K562 (cell line): ENCODE measurements around the gene GFM1. TPM values are rescaled to one million over a fixed set of nuclear protein-coding genes. Genes with fewer than 3 reads are reported as not detected.

Experiments used
- ATAC-seq: fragments of 200-7000 bp; cut with Tn5 transposase; 3 replicates; pipeline ENCODE4 v1.9.1; 2020; ENCODE audit warnings: moderate library complexity
- BruUV-seq: library from RNA; stranded (reverse); fragments of 400-500 nt; replicated peaks from 2 replicates; lab custom pipeline; 2021; lab: Mats Ljungman, UMichigan
- CTCF ChIA-PET: fragments of 300-600 bp; formaldehyde crosslinking; extraction: SDS; loops from one replicate; lab custom pipeline; 2021; ENCODE audit warnings: low intra/inter-chr PET ratio; lab: Yijun Ruan, JAX
- POLR2A ChIA-PET: fragments of 300-600, 350-650 bp; sonication (Branson Sonifier 250); formaldehyde crosslinking; extraction: SDS; loops from one replicate; lab custom pipeline; 2021; ENCODE audit warnings: antibody characterized with exemption, inconsistent platforms; lab: Yijun Ruan, JAX
- DNase-seq, 4 experiments: peaks; one replicate each; pipeline versions ENCODE4 v3.0.0 to v3.0.0-alpha.2; 2011 to 2018; ENCODE audit warnings: low spot score in 3 of 4, mixed read lengths in 3 of 4; ENCODE audit errors: extremely low read depth in 1 of 4
- FAIRE-seq: peaks from 2 replicates; lab custom pipeline; 2011; peaks lifted over from hg19 to GRCh38; lab: Jason Lieb, UNC
- H2AFZ ChIP-seq: 2 replicates; pipeline ENCODE4 v1.6.0; 2011; ENCODE audit warnings: low read depth, low read length, control low read depth, inconsistent platforms
- H3K27ac ChIP-seq: fragments of 200-600 bp; 3 replicates; pipeline ENCODE4 v1.8.0; 2011; ENCODE audit warnings: low read depth, mild to moderate bottlenecking, control low read depth, inconsistent platforms, low read length, moderate library complexity, mixed read lengths; ENCODE audit errors: extremely low read depth
- H3K27me3 ChIP-seq, 2 experiments: fragments of 300-600 bp in 1 of 2; 2 replicates in 1 of 2; 3 replicates in 1 of 2; pipeline versions ENCODE4 v1.6.0 to v1.8.0; 2011; ENCODE audit warnings: inconsistent platforms in 2 of 2, low read length in 2 of 2, mild to moderate bottlenecking in 1 of 2, mixed read lengths in 1 of 2, moderate library complexity in 1 of 2; ENCODE audit not compliant: control insufficient read depth in 2 of 2, insufficient read depth in 2 of 2
- H3K36me3 ChIP-seq: fragments of 300-600 bp; 3 replicates; pipeline ENCODE4 v1.8.0; 2011; ENCODE audit warnings: mild to moderate bottlenecking, low read length, inconsistent platforms; ENCODE audit not compliant: control insufficient read depth, insufficient read depth
- H3K4me1 ChIP-seq, 2 experiments: fragments of 200-600 bp in 1 of 2; replicated peaks in 1 of 2; 2 replicates in 1 of 2; 3 replicates in 1 of 2; pipeline versions ENCODE4 v1.5.1 to v1.8.0; 2011; ENCODE audit warnings: inconsistent platforms in 2 of 2, low read length in 2 of 2, mild to moderate bottlenecking in 1 of 2, mixed read lengths in 1 of 2, moderate library complexity in 1 of 2; ENCODE audit not compliant: control insufficient read depth in 2 of 2, insufficient read depth in 2 of 2
- H3K4me2 ChIP-seq: 2 replicates; pipeline ENCODE4 v1.6.1; 2011; ENCODE audit warnings: low read length, control low read depth, inconsistent platforms, mixed read lengths; ENCODE audit not compliant: insufficient read depth
- H3K4me3 ChIP-seq: fragments of 200-600 bp; sonication (generic), shearing (Covaris generic); 2 replicates; pipeline ENCODE4 v1.5.1; 2016; ENCODE audit warnings: control low read depth, inconsistent platforms
- H3K79me2 ChIP-seq: fragments of 200-600 bp; 3 replicates; pipeline ENCODE4 v1.8.0; 2011; ENCODE audit warnings: low read length, inconsistent platforms; ENCODE audit not compliant: control insufficient read depth, insufficient read depth
- H3K9ac ChIP-seq, 2 experiments: 2 replicates each; pipeline versions ENCODE4 v1.6.0 to v1.6.1; 2011; ENCODE audit warnings: low read depth in 2 of 2, low read length in 2 of 2, control low read depth in 1 of 2, inconsistent platforms in 1 of 2, mild to moderate bottlenecking in 1 of 2, mixed read lengths in 1 of 2; ENCODE audit not compliant: insufficient read depth in 1 of 2
- H3K9me1 ChIP-seq: one replicate; pipeline ENCODE4 v1.6.0; 2011; ENCODE audit warnings: inconsistent platforms, mild to moderate bottlenecking, low read length, moderate library complexity; ENCODE audit not compliant: control insufficient read depth, insufficient read depth
- H3K9me3 ChIP-seq: replicated peaks from 2 replicates; pipeline ENCODE4 v1.5.1; 2011; ENCODE audit warnings: low read depth, low read length, inconsistent platforms; ENCODE audit not compliant: control insufficient read depth, insufficient read depth
- H4K20me1 ChIP-seq: replicated peaks from 2 replicates; pipeline ENCODE4 v1.6.1; 2011; ENCODE audit warnings: low read length, inconsistent platforms, mixed read lengths; ENCODE audit not compliant: control insufficient read depth, insufficient read depth
- ARNT ChIP-seq, 2 experiments: fragments of 450-650 bp; IDR thresholded peaks; 2 replicates each; pipeline ENCODE4 v1.6.1; 2016; ENCODE audit warnings: mild to moderate bottlenecking in 1 of 2
- E2F8 ChIP-seq: fragments of 450-650 bp; IDR thresholded peaks from 2 replicates; pipeline ENCODE4 v1.7.1; 2018; ENCODE audit warnings: mild to moderate bottlenecking, low read depth; ENCODE audit not compliant: partially characterized antibody
- GATA2 ChIP-seq: sonication (generic); formaldehyde crosslinking; IDR thresholded peaks from 2 replicates; pipeline ENCODE4 v1.4.0; 2020; ENCODE audit warnings: mild to moderate bottlenecking, missing genetic modification reagents
- KLF6 ChIP-seq: fragments of 250-450 bp; sonication (Bioruptor Pico); IDR thresholded peaks from 2 replicates; pipeline ENCODE4 v1.4.0; 2020; ENCODE audit warnings: mild to moderate bottlenecking, moderate library complexity, borderline replicate concordance
- NCOA2 ChIP-seq, 2 experiments: fragments of 450-650 bp; IDR thresholded peaks; 2 replicates each; pipeline ENCODE4 v1.6.1; 2018; ENCODE audit warnings: mild to moderate bottlenecking in 2 of 2, moderate library complexity in 1 of 2; ENCODE audit not compliant: partially characterized antibody in 2 of 2
- NFRKB ChIP-seq: fragments of 450-650 bp; IDR thresholded peaks from 2 replicates; pipeline ENCODE4 v1.6.1; 2016; ENCODE audit warnings: low read depth
- POLR2G ChIP-seq: fragments of 200-400 bp; formaldehyde crosslinking; IDR thresholded peaks from 2 replicates; pipeline ENCODE4 v1.6.1; 2017; ENCODE audit warnings: low read depth, mild to moderate bottlenecking, antibody characterized with exemption, low read length, moderate library complexity
- PPARD ChIP-seq: fragments of 250-450 bp; sonication (Bioruptor Pico); IDR thresholded peaks from 2 replicates; pipeline ENCODE4 v1.8.0; 2022; ENCODE audit warnings: inconsistent platforms, mild to moderate bottlenecking, moderate library complexity
- PTRF ChIP-seq: fragments of 450-650 bp; IDR thresholded peaks from 2 replicates; pipeline ENCODE4 v1.6.1; 2016; ENCODE audit warnings: mild to moderate bottlenecking, missing genetic modification characterization, missing compliant biosample characterization
- RBM25 ChIP-seq: fragments of 200-400 bp; formaldehyde crosslinking; IDR thresholded peaks from 2 replicates; pipeline ENCODE4 v1.6.1; 2018; ENCODE audit warnings: low read length, low read depth, moderate library complexity; ENCODE audit not compliant: severe bottlenecking
- SAFB ChIP-seq: fragments of 200-400 bp; formaldehyde crosslinking; IDR thresholded peaks from 2 replicates; pipeline ENCODE4 v1.6.1; 2017; ENCODE audit warnings: low read depth, low read length, borderline replicate concordance
- SRSF1 ChIP-seq: fragments of 200-400 bp; formaldehyde crosslinking; IDR thresholded peaks from 2 replicates; pipeline ENCODE4 v1.6.1; 2017; ENCODE audit warnings: mild to moderate bottlenecking, low read depth, low read length, moderate library complexity
- ZNF79 ChIP-seq: fragments of 250-450 bp; sonication (Bioruptor Pico); IDR thresholded peaks from 2 replicates; pipeline ENCODE4 v1.4.0; 2020; ENCODE audit warnings: low read depth, mild to moderate bottlenecking, moderate library complexity
- WGBS: fragments of 100-300 bp; shearing (Covaris generic); methylation state at CpG from one replicate; pipeline ENCODE4 v1.1.6; 2016; ENCODE audit warnings: low coverage, mixed read lengths; ENCODE audit not compliant: insufficient coverage; ENCODE audit errors: missing lambda C conversion rate; 5-methylcytosine and 5-hydroxymethylcytosine counted together
- in situ Hi-C: fragments of 300-500 bp; cut with MboI; formaldehyde crosslinking; loops from 4 replicates; pipeline ENCODE4 v1.15.0; 2018; ENCODE audit warnings: inconsistent platforms, mixed read lengths
- intact Hi-C: fragments of 100-400 bp; cut with micrococcal nuclease; formaldehyde crosslinking; loops from 2 replicates; pipeline ENCODE4 v1.14.2; 2022
- polyA plus RNA-seq, 8 experiments: library from polyadenylated mRNA; depleted of rRNA in 4 of 8; stranded (reverse) in 5 of 8; unstranded in 3 of 8; fragments of >200 nt; fragmentation: Nextera tagmentation in 2 of 8; fragmentation: Illumina TruSeq in 1 of 8; extraction: Ambion mirVana in 2 of 8; extraction: Trizol in 1 of 8; gene quantifications; 2 replicates each; pipeline versions ENCODE4 v1.2.1 to v1.2.3, GENCODE V29; 2011 to 2014; ENCODE audit warnings: inconsistent platforms in 1 of 8, missing spikeins in 1 of 8
- total RNA-seq, 7 experiments: library from RNA; depleted of rRNA in 6 of 7; stranded (reverse); fragments of >200 nt in 6 of 7; fragmentation: Illumina TruSeq in 2 of 7; extraction: Trizol in 2 of 7; gene quantifications; 2 replicates each; pipeline versions ENCODE4 v1.2.1 to v1.2.3, GENCODE V29; 2011 to 2021; ENCODE audit warnings: low replicate concordance in 1 of 7
- TF ChIP-seq, protein P1 (sequence below): fragments of 250-450 bp; sonication (Bioruptor Pico); IDR thresholded peaks from 2 replicates; pipeline ENCODE4 v1.5.0; 2021; ENCODE audit warnings: mild to moderate bottlenecking, moderate library complexity
- TF ChIP-seq, protein P2 (sequence below): fragments of 450-650 bp; IDR thresholded peaks from 2 replicates; pipeline ENCODE4 v1.6.1; 2018; ENCODE audit warnings: mild to moderate bottlenecking, low read depth; ENCODE audit not compliant: partially characterized antibody
- TF ChIP-seq, protein P3 (sequence below): fragments of 250-450 bp; sonication (Bioruptor Pico); IDR thresholded peaks from 2 replicates; pipeline ENCODE4 v1.8.0; 2021; ENCODE audit warnings: moderate library complexity, mild to moderate bottlenecking, inconsistent platforms

The GFM1 gene
- total and polyA plus RNA-seq, 9 of the 15 experiments (the other 6 are each of a cell fraction or from before 2014, with no cell fraction given) = 38.9 to 86.7 (median 64.8) TPM

DNA sequence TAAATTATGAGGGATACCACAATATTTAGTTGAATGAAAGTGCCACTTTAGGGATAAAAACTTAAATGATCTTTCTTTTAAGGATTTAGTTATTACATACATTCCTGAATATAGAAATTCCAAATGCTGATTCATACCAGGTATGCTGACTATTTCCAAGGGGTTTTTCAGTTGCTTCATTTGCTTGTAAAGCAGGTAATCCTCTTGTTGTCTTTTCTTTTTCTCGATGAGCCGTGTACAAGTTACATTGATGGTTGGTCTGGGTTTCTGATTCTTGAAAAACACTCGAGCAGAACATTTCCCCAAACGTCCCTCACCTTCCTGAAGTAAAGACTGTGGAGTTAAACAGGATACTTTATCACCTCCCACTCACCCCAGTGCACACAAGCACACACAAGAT lies 66.3 kb downstream of the GFM1 start:
- H4K20me1 ChIP-seq = no peaks in the 10 kb centered on the region
- no peaks in the 10 kb centered on the region for H3K9me1 ChIP-seq
- ChIA-PET CTCF (no interaction called here), POLR2A (interaction anchor here (1.4 kb wide), 1 partner anchor 31 kb away, joined by 7 read pairs; no protein-coding TSS in a partner anchor)
- in situ Hi-C loops = no loop called here
- no peak for FAIRE-seq
- intact Hi-C loops = no loop called here
- DNase-seq = no peak
- H3K4me2 ChIP-seq = no peak overlapping the region
- no peaks in the 10 kb centered on the region for H3K27me3 ChIP-seq
- ATAC-seq = no peak
- peaks cover 55% of the 10 kb centered on the region for H3K36me3 ChIP-seq
- WGBS = 65% methylated on average over 4 of the region's 4 CpGs
- H2AFZ ChIP-seq = no peak overlapping the region
- peaks cover 3 to 16% of the 10 kb centered on the region in 2 experiments; a peak in 3 of 5 replicates for H3K4me1 ChIP-seq
- no peak overlapping the region for H3K27ac ChIP-seq
- H3K4me3 ChIP-seq = no peak overlapping the region
- no peaks in the 10 kb centered on the region for H3K79me2 ChIP-seq
- no peak overlapping the region for H3K9ac ChIP-seq
- no peaks in the 10 kb centered on the region for H3K9me3 ChIP-seq
- no TSS peak for BruUV-seq
- TF ChIP-seq E2F8 (no peak), SAFB (no peak), SRSF1 (no peak), PPARD (CRISPR knock-in tag) (no peak), ZNF79 (CRISPR knock-in tag) (no peak), KLF6 (CRISPR knock-in tag) (no peak), NFRKB (no peak), ARNT (IDR thresholded peaks at IDR 0.05) (no peak), NCOA2 (IDR thresholded peaks at IDR 0.05; ENCODE audit: partially characterized antibody in 2 of 2) (no peak), PTRF (no peak), POLR2G (no peak), RBM25 (no peak), GATA2 (CRISPR knock-in tag) (no peak)
- TF ChIP-seq, protein P1, sequence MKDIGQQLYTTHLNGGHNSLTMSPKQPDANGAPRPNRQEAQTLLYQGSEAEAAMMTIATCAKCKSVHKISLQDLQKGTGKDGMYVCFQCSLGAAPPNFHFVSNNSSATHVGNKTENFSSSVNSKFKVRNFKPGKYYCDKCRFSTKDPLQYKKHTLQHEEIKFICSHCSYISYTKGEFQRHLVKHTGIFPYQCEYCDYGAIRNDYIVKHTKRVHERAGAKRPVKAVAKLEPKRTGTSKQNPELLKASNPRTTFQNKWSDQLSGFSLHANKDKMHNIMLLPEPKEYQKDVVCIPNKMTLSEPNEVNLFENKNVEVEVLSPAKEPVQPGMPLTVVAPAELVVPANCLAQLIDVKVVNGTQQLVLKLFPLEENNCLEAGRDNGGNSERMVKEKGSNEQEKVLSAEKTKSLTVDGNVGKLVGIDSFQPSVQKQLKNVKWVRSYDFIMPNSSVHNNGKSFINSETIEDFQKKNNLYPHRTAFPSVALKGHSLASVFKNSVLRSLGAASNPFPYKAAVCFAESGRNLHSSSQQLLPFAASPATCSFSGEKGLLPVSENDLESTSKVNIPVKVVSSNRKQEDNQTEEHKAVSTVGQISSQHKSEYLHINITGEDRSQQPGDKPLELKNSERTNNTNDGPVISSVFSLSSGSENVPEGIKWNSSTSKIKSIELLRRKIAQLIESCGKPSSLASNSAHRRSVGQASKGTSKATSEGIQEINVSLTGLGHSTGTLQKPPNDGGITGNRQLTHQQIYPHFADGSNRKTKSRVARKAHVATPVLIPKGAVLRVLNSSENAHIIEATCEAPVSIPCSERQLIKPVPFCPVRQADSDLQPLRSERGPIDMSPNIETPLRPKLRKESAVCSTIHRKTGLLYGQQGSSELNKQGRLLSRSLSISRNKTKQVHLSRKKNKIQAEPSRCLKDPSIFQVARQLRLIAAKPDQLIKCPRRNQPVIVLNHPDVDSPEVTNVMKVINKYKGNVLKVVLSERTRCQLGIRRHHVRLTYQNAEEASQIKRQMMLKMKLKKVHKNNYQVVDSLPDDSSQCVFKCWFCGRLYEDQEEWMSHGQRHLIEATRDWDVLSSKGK (CRISPR knock-in tag) = no peak
- TF ChIP-seq, protein P2, sequence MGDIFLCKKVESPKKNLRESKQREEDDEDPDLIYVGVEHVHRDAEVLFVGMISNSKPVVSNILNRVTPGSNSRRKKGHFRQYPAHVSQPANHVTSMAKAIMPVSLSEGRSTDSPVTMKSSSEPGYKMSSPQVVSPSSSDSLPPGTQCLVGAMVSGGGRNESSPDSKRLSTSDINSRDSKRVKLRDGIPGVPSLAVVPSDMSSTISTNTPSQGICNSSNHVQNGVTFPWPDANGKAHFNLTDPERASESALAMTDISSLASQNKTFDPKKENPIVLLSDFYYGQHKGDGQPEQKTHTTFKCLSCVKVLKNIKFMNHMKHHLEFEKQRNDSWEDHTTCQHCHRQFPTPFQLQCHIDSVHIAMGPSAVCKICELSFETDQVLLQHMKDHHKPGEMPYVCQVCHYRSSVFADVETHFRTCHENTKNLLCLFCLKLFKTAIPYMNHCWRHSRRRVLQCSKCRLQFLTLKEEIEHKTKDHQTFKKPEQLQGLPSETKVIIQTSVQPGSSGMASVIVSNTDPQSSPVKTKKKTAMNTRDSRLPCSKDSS = no peak
- TF ChIP-seq, protein P3, sequence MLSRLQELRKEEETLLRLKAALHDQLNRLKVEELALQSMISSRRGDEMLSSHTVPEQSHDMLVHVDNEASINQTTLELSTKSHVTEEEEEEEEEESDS = no peak
